ENCODE data around the gene TMEM115.
"Not testable (repeated sequence)": the region's sequence is repeated elsewhere in the genome, so short reads cannot be mapped to it uniquely, and the experiment has no call there.

TMEM115 gene

GRCh38 chr3:50314816-50315215, 44.5 kb downstream of the TMEM115 start:
- Histone ChIP-seq H3K27ac (no peak overlapping the region), H3K4me3 (no peak overlapping the region), H3K4me2 (no peak overlapping the region), H3K27me3 (no peaks in the 10 kb centered on the region), H3K9ac (no peak overlapping the region), H3K4me1 (peaks cover 33% of the 10 kb centered on the region), H3K36me3 (peaks cover 55% of the 10 kb centered on the region), H3K9me3 (peaks cover under 1% of the 10 kb centered on the region), H4K20me1 (peaks cover 42% of the 10 kb centered on the region)
- TF ChIP-seq Cebpa-rat (IDR thresholded peaks at IDR 0.05), result no peak

DNA sequence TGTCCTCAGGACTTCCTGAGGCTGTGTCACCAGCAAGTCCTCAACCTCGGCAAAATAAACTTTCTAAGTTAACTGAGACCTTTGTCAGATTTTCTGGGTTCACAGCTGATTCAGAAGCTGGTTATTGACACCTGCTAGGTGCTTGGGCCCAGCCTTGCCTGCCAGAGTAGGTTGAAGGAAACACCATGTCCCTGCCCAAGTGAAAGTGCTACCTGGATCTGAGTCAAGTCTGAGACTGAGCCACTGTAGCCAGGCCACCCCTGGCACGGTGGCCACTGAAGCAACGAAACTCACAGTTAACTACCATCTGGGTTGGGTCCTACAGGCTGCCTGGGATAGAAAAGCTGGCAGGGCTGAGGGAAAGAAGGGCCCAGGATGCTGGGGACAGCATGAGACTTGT, 45.0 kb downstream of the TMEM115 start:
- H3K27me3 ChIP-seq, result no peaks in the 10 kb centered on the region
- peaks cover 55% of the 10 kb centered on the region for H3K36me3 ChIP-seq
- H3K4me2 ChIP-seq, result no peak overlapping the region
- H3K4me1 ChIP-seq, result peaks cover 28% of the 10 kb centered on the region
- H4K20me1 ChIP-seq, result peaks cover 37% of the 10 kb centered on the region
- H3K4me3 ChIP-seq, result no peak overlapping the region
- no peak overlapping the region for H3K9ac ChIP-seq
- no peak overlapping the region for H3K27ac ChIP-seq
- no peak for TF ChIP-seq Cebpa-rat (IDR thresholded peaks at IDR 0.05)
- peaks cover 6% of the 10 kb centered on the region for H3K9me3 ChIP-seq

DNA sequence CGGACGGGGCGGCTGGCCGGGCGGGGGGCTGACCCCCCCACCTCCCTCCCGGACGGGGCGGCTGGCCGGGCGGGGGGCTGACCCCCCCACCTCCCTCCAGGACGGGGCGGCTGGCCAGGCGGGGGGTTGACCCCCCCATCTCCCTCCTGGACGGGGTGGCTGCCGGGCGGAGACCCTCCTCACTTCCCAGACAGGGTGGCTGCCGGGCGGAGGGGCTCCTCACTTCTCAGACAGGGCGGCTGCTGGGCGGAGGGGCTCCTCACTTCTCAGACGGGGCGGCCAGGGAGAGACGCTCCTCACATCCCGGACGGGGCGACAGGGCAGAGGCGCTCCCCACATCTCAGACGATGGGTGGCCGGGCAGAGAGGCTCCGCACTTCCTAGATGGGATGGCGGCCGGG, 47.3 kb downstream of the TMEM115 start:
- not testable (repeated sequence) for H3K27ac ChIP-seq, H3K27me3 ChIP-seq, H3K4me2 ChIP-seq, H3K9ac ChIP-seq, H3K4me1 ChIP-seq, H3K4me3 ChIP-seq
- Histone ChIP-seq H3K36me3 (peaks cover 46% of the 10 kb centered on the region), H4K20me1 (peaks cover 15% of the 10 kb centered on the region), H3K9me3 (peaks cover 29% of the 10 kb centered on the region)
